ENCODE measurements around the gene NUDT4. TPM values are rescaled to one million over a fixed set of nuclear protein-coding genes. Genes with fewer than 3 reads are reported as not detected.

The NUDT4 gene
- total and polyA plus RNA-seq, 2 of the 13 experiments (the other 11 are each of a cell fraction or from before 2014, with no cell fraction given) = 37.3 to 70.1 TPM

DNA sequence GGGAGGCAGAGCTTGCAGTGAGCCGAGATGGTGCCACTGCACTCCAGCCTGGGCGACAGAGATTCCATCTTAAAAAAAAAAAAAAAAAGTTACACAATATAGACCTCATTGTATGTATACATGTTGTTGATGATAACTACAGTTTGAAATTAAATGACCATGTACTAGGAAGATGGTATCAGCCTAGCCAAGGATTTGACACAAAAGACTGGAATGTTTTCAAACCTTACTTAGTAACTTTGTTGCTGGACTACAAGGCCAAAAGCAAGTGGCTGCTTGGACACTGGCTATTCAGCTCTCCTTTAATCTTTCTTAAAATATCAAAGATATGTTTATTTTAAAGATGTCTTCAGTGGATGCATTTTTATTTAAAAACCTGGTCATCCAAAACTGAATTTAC, 18.9 kb upstream of the NUDT4 start:
- POLR2A ChIA-PET = interaction anchor here (1.2 kb wide), 1 partner anchor 429 kb away, joined by 4 read pairs; no protein-coding TSS in a partner anchor
- CTCF ChIA-PET (ENCODE audit: low intra/inter-chr PET ratio, low total read pairs) = no interaction called here
- 93% methylated on average over 2 of the region's 2 CpGs for WGBS (ENCODE audit: low lambda C conversion rate)

DNA sequence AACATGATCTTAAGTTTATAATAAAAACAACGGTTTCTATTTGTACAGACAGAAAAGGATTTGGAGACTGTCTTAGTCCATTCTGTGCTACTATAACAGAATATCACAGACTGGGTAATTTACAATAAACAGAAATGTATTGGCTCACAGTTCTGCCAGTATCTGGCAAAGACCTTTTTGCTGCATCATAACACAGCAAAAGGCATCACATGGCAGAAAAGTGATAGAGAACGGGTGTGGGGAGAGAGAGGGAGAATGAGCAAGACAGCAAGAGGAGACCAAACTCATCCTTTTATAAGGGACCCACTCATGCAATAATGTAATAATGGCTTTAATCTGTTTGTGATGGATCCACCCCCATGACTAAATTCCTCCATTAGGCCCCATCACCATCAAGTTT, 17.0 kb upstream of the NUDT4 start:
- Histone ChIP-seq H3K27me3 (ENCODE audit: control insufficient read depth in 1 of 2, insufficient read depth in 2 of 2, low read length in 2 of 2) (no peaks in the 10 kb centered on the region), H3K4me3 (replicated peaks in 1 of 3; ENCODE audit: insufficient read depth in 1 of 3, low read depth in 2 of 3, low read length in 3 of 3) (no peak overlapping the region), H3K27ac (ENCODE audit: extremely low read length, insufficient read depth, low read length) (no peak overlapping the region), H3K4me1 (ENCODE audit: insufficient read depth, low read length) (0 out of 2 replicates have a peak, but pooled peaks cover 4% of the 10 kb centered on the region), H3K9me3 (ENCODE audit: low read length) (no peaks in the 10 kb centered on the region), H3K9ac (ENCODE audit: insufficient read depth, low read depth, low read length) (no peak overlapping the region), H3K36me3 (replicated peaks in 1 of 2; ENCODE audit: control insufficient read depth in 1 of 2, insufficient read depth in 2 of 2, low read length in 2 of 2) (no peaks in the 10 kb centered on the region), H3K79me2 (ENCODE audit: insufficient read depth, low read length) (no peaks in the 10 kb centered on the region), H2AFZ (ENCODE audit: low read length) (no peak overlapping the region), H3K4me2 (ENCODE audit: low read depth, low read length) (no peak overlapping the region), H4K20me1 (ENCODE audit: insufficient read depth, low read length) (no peaks in the 10 kb centered on the region)
- in situ Hi-C loops (cut with HindIII; ENCODE audit: extremely low pct_ligation_motif_present, low pct_unique_long_range_greater_than_20kb) (no loop called here), intact Hi-C loops (cut with micrococcal nuclease; ENCODE audit: unreplicated experiment) (no loop called here)
- POLR2A ChIA-PET = no interaction called here
- 83% methylated on average over 2 of the region's 2 CpGs for whole genome bisulfite sequencing (ENCODE audit: low lambda C conversion rate)
- CTCF ChIA-PET (ENCODE audit: low intra/inter-chr PET ratio, low total read pairs) = no interaction called here
- no TSS peak for BruUV-seq (replicated peaks)
- no peak for DNase-seq (ENCODE audit: low spot score)
- no peak for ATAC-seq
- FAIRE-seq = no peak
- TF ChIP-seq, protein P1, sequence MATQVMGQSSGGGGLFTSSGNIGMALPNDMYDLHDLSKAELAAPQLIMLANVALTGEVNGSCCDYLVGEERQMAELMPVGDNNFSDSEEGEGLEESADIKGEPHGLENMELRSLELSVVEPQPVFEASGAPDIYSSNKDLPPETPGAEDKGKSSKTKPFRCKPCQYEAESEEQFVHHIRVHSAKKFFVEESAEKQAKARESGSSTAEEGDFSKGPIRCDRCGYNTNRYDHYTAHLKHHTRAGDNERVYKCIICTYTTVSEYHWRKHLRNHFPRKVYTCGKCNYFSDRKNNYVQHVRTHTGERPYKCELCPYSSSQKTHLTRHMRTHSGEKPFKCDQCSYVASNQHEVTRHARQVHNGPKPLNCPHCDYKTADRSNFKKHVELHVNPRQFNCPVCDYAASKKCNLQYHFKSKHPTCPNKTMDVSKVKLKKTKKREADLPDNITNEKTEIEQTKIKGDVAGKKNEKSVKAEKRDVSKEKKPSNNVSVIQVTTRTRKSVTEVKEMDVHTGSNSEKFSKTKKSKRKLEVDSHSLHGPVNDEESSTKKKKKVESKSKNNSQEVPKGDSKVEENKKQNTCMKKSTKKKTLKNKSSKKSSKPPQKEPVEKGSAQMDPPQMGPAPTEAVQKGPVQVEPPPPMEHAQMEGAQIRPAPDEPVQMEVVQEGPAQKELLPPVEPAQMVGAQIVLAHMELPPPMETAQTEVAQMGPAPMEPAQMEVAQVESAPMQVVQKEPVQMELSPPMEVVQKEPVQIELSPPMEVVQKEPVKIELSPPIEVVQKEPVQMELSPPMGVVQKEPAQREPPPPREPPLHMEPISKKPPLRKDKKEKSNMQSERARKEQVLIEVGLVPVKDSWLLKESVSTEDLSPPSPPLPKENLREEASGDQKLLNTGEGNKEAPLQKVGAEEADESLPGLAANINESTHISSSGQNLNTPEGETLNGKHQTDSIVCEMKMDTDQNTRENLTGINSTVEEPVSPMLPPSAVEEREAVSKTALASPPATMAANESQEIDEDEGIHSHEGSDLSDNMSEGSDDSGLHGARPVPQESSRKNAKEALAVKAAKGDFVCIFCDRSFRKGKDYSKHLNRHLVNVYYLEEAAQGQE (IDR thresholded peaks at IDR 0.05; ENCODE audit: borderline replicate concordance in 1 of 2, low read depth in 1 of 2, low read length in 2 of 2) = no peak
- TF ChIP-seq ZNF614 (CRISPR knock-in tag; IDR thresholded peaks at IDR 0.05; ENCODE audit: borderline replicate concordance) = no peak
- no peak for TF ChIP-seq ZNF326 (CRISPR knock-in tag; IDR thresholded peaks at IDR 0.05; ENCODE audit: borderline replicate concordance)
- TF ChIP-seq ZNF33A (CRISPR knock-in tag; IDR thresholded peaks at IDR 0.05; ENCODE audit: borderline replicate concordance) = no peak
- no peak for TF ChIP-seq ZNF205 (CRISPR knock-in tag; IDR thresholded peaks at IDR 0.05)
- no peak for TF ChIP-seq ZNF17 (CRISPR knock-in tag; IDR thresholded peaks at IDR 0.05)
- TF ChIP-seq GPN1 (CRISPR knock-in tag; IDR thresholded peaks at IDR 0.05; ENCODE audit: borderline replicate concordance) = no peak
- TF ChIP-seq ZNF343 (CRISPR knock-in tag; IDR thresholded peaks at IDR 0.05) = no peak
- no peak for TF ChIP-seq ZNF616 (CRISPR knock-in tag; IDR thresholded peaks at IDR 0.05; ENCODE audit: low read depth)
- TF ChIP-seq POGZ (CRISPR knock-in tag; IDR thresholded peaks at IDR 0.05) = no peak

More for the DNA sequence above, 18.9 kb upstream of the NUDT4 start:
- H3K36me3 ChIP-seq (replicated peaks in 1 of 2; ENCODE audit: control insufficient read depth in 1 of 2, insufficient read depth in 2 of 2, low read length in 2 of 2) = no peaks in the 10 kb centered on the region
- BruUV-seq (replicated peaks) = no TSS peak
- H3K27ac ChIP-seq (ENCODE audit: extremely low read length, insufficient read depth, low read length) = no peak overlapping the region
- no peak overlapping the region for H2AFZ ChIP-seq (ENCODE audit: low read length)
- intact Hi-C loops (cut with micrococcal nuclease; ENCODE audit: unreplicated experiment) (no loop called here), in situ Hi-C loops (cut with HindIII; ENCODE audit: extremely low pct_ligation_motif_present, low pct_unique_long_range_greater_than_20kb) (no loop called here)
- no peaks in the 10 kb centered on the region for H4K20me1 ChIP-seq (ENCODE audit: insufficient read depth, low read length)
- TF ChIP-seq ZNF615 (CRISPR knock-in tag; IDR thresholded peaks at IDR 0.05; ENCODE audit: borderline replicate concordance) (no peak), ZNF543 (CRISPR knock-in tag; IDR thresholded peaks at IDR 0.05) (no peak), HMGXB4 (CRISPR knock-in tag; IDR thresholded peaks at IDR 0.05; ENCODE audit: borderline replicate concordance in 1 of 2, low read depth in 1 of 2) (no peak), ZNF790 (CRISPR knock-in tag; IDR thresholded peaks at IDR 0.05; ENCODE audit: borderline replicate concordance) (no peak)
- DNase-seq (ENCODE audit: low spot score) = no peak
- H3K4me2 ChIP-seq (ENCODE audit: low read depth, low read length) = no peak overlapping the region
- no peak overlapping the region for H3K9ac ChIP-seq (ENCODE audit: insufficient read depth, low read depth, low read length)
- no peak for FAIRE-seq
- H3K4me1 ChIP-seq (ENCODE audit: insufficient read depth, low read length) = 0 out of 2 replicates have a peak, but pooled peaks cover 4% of the 10 kb centered on the region
- no peaks in the 10 kb centered on the region for H3K79me2 ChIP-seq (ENCODE audit: insufficient read depth, low read length)
- H3K27me3 ChIP-seq (ENCODE audit: control insufficient read depth in 1 of 2, insufficient read depth in 2 of 2, low read length in 2 of 2) = no peaks in the 10 kb centered on the region
- no peak for ATAC-seq
- H3K4me3 ChIP-seq (replicated peaks in 1 of 3; ENCODE audit: insufficient read depth in 1 of 3, low read depth in 2 of 3, low read length in 3 of 3) = no peak overlapping the region
- H3K9me3 ChIP-seq (ENCODE audit: low read length) = no peaks in the 10 kb centered on the region

Data from HepG2 (cell line).